Measurements from ENCODE around the gene IFIT1.
"Not testable (repeated sequence)": the region's sequence is repeated elsewhere in the genome, so short reads cannot be mapped to it uniquely, and the experiment has no call there.

IFIT1 gene

DNA sequence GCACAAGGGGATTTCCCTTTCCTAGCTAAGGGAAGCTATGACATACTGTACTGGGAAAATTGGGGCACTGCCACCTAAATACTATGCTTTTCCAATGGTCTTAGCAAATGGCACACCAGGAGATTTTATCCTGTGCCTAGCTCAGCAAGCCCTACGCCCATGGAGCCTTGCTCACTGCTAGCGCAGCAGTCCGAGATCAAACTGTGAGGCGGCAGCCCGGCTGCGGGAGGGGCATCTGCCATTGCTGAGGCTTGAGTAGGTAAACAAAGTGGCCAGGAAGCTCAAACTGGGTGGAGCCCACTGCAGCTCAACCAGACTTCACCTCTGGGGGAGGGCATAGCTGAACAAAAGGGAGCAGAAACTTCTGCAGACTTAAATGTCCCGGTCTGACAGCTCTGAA, 52.4 kb downstream of the IFIT1 start:
- DNase-seq: not testable (repeated sequence)

DNA sequence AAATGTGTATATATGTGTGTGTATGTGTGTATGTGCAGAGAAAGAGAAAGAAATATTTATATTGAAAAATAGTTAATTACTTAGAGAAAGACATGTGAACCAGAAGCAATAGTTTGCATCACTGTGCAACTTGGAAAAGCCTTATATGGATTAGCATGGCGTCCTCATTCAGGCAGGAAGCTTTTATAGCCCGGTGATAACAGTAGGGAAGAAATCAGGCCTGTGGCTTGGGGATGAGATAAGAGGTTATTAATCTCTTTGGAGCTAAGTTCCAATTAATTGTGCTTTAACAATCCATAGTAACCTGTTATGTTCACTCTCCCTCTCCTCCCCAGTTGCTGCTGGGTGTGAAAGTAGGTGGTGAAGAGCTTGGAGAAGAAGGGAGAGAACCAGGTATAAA, 58.5 kb downstream of the IFIT1 start:
- no peak for DNase-seq

GRCh38 chr10:89452193-89452592, 59.8 kb downstream of the IFIT1 start:
- DNase-seq: no peak

DNA sequence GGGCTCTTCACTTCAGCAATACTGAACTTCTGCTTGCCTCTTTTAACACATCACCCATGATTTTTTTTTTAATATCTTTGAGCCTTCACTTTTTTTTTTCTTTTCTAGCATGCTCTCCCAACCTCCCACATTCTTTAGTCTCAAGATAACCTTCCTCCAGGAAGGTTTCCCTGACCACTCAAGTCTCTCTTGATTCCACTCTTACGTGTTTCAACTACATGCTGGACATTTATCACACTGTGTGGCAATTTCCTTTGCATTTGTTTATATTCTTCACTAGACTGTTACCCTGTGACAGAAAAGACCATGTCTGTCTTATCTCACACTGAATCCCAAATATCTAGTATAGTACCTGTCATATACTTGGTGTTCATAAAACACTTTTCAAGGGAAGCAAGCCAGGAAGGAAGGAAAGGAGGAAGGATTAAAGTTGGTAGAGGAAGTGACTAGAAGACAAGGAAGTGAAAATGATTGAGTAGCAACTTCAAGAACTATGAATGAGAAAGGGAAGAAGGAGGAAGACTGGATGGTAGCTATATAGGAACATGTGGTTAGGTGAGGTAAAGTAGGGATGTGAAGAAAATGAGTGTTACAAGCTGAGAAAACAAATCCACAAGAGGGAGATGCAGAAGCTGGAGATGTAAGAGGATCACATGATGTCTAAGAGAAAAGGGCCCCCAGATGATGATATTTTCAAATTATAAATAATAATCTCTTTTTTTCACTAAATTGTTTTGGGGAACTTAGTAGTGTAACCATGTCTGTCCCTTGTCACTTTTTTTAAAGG, 62.3 kb downstream of the IFIT1 start:
- no peak for DNase-seq
